Endometrial microvascular endothelial cells (primary cell): ENCODE data around the gene TCL1A. TPM values are rescaled to one million over a fixed set of nuclear protein-coding genes. Genes with fewer than 3 reads are reported as not detected.

Experiments used
- in situ Hi-C: cut with HindIII; loops from 2 replicates; pipeline ENCODE4 v1.10.0; 2017; ENCODE audit warnings: low sequenced_read_pairs, low pct_unique_long_range_greater_than_20kb; ENCODE audit errors: inconsistent ontology term
- total RNA-seq: library from RNA; depleted of rRNA; stranded (reverse); fragments of >200 nt; gene quantifications from one replicate; pipeline ENCODE4 v1.2.3, GENCODE V29; 2015; ENCODE audit errors: inconsistent ontology term

TCL1A gene
- total RNA-seq, 1 donor from 2014 or later, result not detected

DNA sequence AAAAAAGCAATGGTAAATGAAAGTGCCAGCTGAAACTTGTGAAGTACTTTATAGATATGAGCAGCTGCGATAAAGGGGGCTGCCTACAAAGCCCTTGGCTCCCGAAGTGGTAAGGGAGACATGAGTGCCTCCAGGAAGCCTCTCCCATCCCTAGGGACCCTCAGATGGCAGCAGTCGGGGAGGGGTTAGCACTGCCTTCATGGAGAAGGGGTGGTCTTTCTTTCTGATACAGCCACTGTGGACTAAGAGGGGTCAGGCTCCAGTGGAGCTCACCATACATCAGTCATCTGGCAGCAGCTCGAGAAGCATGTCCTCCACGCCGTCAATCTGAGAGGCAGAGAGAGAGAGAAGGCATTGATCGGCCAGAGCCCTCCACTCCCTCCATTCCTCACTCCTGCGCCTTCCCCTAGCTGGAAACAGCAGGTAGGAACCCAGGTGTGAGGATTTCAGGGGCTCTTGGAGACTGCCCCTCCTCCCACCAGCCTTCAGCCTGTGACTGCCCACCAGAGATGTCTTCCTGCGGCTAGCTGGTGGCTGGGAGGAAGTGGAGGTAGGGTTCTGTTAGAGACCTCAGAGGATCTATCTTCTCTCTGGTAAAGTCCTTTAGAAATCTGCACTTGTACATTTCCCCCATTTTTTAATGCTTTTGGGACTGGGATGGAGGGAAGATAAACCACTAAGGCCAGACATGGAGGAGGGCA, 2.3 kb downstream of the TCL1A start:
- in situ Hi-C loops, result no loop called here

DNA sequence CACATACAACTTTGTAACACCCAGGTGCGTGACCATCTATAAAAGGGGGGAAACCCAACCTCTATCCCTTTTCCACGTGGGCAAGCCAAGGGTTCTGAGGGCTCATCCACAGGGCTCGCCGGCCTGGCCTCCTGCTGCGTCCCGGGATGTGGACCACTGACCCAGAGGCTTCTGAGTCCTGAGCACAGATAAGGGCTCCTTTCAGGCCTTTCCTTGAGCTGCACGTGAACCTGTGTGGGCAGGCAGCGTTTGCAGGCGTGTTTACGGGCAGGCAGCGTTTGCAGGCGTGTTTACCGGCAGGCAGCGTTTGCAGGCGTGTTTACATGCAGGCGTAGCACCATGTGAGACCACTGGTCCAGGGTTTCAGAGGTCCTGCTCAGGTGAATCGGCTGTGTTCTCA, 3.8 kb downstream of the TCL1A start:
- in situ Hi-C loops, result no loop called here

DNA sequence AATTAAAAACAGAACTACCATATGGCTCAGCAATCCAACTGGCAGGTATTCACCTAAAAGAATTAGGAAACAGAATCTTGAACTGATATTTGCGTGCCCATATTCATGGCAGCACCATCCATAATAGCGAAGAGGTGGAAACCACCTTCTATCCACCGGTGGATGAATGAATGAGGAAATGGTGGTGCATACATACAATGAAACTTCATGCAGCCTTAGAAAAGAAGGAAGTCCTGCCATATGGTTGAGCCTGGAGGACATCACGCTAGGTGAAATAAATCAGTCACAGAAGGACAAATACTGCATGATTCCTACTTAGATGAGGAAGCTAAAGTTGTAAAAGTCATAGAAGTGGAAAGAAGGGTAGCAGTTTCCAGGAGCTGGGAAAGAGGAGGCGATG, 6.6 kb downstream of the TCL1A start:
- in situ Hi-C loops, result no loop called here

DNA sequence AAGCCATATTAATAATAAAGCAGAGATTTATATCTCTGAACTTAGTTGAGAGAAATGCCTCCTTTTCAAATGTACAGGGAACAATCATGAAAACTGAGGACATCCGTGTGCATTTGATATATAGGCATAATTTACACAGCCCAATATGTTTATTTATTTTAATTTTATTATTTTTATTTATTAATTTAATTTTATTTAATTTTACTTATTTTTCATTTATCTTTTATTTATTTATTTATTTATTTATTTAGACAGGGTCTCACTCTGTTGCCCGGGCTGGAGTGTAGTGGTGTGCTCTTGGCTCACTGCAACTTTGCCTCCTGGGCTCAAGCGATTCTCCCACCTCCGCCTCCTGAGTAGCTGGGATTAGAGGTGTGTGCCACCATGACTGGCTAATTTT, 8.4 kb downstream of the TCL1A start:
- in situ Hi-C loops, result no loop called here

DNA sequence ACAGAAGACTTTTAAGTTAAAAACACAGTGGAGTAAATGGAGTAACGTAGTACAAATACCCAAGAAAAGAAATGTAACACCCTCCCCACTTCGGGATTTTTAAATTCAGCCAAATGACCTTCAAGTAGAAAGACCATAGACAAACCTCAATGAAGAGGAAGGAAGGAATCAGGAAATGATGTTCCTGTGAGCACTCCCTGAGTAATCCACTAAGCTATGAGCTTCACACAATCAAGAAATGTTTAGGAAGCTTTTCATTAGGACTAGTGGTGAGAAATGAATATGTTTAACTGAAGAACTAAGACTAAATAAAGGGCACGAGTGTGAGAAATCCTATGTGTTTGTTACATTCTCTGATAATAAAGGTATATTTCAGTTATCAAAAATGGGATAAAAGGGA, 10.1 kb downstream of the TCL1A start:
- in situ Hi-C loops, result no loop called here

DNA sequence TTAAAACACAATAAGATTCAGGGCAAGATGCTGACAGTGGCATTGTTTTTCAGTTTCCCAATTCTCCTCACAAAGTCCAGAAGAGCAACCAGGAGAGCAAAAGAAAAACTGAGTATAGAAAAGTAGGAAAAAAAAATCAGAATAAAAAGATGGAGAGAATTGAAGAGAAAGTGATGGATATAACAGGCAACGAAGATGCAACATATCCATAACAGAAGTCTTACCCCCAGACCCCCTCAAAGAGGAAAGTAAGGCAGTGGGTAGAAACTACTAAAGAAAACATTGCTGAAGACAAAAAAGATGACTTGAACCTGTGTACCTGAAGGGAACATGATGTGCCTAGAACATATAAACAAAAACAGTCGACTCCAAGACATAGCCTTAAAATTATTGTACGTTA, 10.6 kb downstream of the TCL1A start:
- in situ Hi-C loops, result no loop called here

DNA sequence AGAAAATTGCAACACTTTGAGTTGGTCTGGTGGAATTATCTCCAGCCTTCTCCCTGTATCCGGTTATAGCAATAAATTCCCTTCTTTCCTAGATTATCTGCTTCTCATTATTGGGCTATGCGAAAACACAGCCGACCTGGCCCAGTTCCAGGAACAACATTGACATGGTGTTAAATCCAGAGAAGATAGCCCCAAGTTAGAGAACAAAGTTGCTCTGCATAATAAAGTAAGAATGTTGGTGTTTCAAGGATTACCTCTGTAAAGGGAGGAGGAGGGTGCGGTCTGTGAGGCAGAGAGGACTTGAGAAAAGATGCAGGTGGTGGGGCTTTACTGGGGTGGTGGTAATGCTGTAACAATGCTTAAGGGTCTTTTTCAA, 12.1 kb downstream of the TCL1A start:
- in situ Hi-C loops, result no loop called here

DNA sequence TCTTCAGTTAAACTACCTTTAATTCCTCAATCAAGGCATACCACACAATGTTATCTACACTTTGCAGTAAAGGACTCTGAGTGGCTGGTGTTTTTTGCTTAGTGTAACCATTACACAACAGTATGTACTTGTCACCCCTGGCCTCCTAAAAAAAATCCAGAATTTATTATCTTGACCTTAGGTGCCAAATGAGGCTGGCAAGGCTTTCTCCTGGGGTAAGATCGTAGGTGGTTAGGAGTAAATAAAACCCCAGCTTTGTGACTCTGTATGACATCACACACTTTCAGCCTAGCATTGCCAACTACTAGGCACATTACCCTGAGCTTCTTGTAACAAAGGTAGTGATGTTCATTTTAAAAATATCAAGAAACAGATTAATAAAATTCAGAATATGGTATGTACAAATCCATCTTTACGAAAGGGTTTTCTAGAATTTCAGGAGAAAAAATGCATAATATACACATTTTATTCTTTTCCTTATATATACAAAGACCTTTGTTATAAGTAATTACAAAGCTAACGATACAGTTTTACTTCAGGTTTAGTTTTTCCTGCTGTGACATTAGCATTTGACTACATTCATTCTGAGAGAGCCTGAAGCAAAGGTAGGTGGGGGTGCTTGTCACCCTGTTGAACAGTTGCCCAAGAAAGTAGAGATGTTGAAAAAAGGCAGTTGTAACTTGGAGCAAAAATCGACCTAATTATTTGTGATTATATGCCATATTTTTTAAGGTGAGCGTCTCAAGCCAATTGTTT, 13.5 kb downstream of the TCL1A start:
- in situ Hi-C loops, result no loop called here

DNA sequence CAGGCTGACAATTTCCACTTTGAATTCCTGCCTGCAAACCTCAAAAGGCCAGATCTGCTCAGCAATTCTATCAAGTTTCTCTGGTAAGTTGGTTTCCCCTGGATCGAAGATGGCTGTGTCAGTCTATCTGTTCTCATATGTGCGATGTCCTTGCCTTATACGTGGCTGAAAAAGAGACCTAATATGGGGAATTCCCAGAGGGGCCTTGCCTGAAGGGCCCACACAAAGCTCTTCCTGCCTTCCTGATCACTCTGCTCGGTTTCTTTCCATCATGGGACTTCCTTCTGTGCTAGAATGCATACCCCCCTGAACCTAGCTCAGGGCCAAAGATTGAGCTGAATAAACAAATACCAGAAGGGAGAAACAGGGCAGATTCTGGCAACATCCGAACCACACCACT, 14.5 kb downstream of the TCL1A start:
- in situ Hi-C loops, result no loop called here

DNA sequence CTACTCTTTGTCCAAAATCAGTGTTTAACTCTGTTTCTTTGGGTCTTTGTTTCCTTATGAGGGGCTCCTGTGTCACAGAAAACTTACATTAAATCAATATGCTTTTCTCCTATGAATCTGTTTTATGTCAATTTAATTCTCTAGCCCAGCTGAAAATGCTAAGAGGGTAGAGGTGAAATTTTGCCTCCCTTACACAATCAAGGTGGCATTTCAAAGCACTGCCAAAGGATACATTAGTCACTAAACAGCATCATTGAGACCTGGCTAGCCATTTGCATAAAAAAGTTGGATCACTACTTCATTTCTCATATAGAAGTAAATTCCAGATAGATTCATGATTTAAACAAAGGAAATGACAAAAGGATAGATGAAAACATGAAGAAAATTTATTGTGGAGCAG, 15.6 kb downstream of the TCL1A start:
- in situ Hi-C loops, result no loop called here

DNA sequence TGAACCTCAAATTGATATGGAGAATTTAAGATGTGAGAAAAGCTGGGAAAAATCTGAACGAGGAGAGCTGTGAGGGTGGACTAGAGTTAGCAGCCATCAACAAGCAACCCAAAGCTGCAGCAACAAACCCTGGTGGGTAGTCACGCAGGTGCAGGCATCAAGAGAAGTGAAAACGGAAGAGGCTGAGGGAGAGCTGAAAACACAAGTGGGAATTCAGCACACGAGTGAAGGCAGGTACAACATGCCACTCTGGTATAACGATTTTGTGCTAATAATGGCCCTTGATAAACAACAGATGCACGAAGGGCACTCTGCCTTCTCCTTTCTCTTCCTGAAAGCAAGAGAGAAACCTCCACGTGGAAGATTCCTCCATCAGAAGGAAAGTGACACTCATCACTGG, 16.2 kb downstream of the TCL1A start:
- in situ Hi-C loops, result no loop called here

DNA sequence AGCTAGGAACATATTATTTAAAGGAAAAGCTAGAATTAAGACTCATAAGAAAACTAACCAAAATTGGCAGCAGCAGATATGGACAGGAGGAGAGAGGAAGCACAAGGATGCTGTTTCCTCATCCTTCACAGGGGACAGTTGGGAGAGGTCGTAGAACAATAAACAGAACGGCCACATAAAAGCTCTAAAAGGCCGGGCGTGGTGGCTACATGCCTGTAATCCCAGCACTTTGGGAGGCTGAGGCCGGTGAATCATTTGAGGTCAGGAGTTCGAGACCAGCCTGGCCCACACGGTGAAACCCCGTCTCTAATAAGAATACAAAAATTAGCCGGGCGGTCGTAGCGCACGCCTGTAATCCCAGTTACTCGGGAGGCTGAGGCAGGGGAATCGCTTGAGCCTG, 17.2 kb downstream of the TCL1A start:
- in situ Hi-C loops, result no loop called here

DNA sequence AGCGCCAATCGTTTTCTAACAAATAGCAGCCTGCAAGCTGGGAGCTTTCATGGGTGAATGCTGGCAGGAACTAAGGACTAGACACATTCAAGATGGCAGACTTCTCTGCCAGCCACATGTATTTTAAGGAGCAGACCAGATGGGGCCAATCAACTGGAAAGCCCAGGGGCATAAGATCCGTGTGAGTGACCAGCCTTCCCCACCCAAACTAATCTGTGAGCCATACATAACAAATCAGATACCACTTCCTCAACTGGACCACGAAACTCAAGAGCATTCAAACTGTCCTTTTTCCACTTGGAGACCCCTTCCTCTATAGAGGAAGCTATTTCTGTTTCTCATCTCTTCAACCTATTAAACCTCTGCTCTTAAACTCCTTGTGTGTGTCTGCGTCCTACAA, 18.0 kb downstream of the TCL1A start:
- in situ Hi-C loops, result no loop called here

DNA sequence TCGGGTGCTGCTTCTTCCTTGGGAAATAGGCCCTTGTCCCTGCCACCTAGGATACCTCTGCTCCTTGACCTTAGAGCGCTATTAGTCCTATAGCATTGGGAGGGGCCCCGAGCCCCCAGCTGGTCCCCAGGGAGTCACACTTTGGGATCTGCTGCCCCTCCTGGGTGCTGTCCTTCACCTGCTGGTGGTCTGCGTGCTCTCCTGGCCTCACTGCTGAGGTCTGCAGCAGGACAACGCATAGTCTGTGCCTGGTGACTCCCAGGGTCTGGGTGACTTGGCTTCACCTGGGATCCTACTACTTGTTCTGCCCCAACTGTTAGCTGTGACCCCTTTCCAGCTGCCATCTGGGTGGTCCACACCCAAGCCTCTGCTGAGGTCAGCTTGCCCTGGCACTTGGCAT, 18.9 kb downstream of the TCL1A start:
- in situ Hi-C loops, result no loop called here

DNA sequence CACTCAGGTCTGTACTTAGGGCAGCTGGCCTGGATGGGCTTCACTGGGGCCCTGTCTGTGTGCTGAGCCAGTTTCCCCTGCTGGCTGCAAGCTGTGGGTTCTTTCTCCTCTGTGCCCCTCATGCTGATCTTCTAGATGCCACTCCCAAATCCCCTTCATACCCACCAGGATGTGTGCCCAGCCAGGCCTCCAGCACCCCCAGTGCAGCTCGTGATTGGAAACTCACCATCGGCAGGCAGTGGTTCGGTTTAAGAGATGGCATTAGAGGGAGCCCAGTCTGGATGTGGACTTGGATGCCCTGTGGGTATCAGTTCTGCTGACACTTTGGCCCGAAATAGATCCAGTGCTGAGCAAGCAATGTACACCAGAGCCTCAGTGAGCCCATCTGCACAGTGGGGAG, 21.8 kb downstream of the TCL1A start:
- in situ Hi-C loops, result no loop called here

DNA sequence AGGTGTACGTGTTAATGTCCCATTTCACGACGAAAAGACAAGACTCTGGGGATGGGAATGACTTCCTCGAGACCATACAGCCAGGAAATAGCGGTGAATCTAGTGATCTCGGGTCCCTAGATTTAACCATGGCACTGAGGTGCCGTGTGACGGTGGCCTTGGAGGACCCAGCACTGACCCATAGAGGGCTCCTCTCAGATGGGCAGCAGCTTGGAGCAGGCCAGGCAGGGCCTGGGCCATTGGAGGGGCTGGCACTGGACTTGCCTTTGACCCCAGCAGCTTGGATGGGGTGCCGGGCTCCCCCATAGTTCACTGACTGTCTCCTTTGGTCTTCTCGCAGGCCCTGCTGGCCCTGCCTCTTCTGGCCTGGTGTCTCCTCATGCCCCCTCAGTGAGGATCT, 22.3 kb downstream of the TCL1A start:
- in situ Hi-C loops, result no loop called here

DNA sequence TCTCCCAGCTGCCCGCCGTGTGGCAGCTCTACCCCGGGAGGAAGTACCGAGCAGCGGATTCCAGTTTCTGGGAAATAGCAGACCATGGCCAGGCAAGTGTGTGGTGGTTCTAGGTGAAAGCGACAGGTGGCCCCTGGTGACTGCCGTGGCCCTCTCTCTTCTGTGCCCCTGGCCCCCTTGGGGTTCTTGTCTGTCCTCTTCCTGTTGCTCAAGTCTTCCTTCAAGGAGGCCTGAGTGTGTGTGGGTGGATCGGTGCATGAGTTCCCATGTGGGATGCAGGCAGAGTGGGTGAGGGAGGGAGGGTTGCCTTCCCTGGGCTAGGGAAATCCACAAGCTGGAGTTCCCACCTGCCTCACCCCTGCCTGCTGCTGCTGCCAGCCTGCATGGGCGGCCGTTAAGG, 23.1 kb downstream of the TCL1A start:
- in situ Hi-C loops, result no loop called here

DNA sequence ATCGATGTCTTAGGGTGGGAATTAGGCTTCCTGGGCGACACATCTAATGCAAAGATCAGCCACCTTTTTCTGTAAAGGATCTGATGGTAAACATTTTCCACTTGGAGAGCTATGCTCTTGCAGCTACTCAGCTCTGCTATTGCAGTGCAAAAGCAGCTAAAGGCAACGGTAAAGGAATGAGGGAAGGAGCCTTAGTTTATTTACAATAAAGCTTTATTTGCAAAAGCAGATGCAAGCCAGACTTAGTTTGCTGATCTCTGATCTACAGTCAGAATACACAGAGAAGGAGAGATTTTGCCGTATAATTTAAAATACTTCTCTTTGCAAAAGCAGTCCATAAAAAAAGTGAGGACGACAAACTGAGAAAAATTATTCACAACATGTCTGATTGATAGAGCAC, 24.5 kb downstream of the TCL1A start:
- in situ Hi-C loops, result no loop called here

DNA sequence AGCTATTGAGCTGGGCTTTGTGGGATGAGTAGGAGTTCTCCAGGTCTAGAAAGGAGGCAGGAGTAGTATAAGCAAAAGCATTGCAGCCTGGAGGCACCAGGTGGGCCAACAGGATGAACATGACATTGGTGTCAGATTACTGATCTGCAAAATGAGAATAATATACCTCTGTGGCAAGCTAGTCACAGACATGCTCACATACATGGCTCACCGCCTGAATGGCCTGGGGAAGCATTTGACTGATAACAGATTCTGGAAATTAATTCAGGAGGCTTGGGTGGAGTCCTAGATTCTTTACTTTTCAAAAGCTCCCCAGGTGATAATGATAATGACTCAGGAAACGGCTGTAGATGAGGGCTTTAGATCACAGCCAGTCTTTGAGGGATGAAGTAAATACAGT, 27.0 kb downstream of the TCL1A start:
- in situ Hi-C loops, result no loop called here

DNA sequence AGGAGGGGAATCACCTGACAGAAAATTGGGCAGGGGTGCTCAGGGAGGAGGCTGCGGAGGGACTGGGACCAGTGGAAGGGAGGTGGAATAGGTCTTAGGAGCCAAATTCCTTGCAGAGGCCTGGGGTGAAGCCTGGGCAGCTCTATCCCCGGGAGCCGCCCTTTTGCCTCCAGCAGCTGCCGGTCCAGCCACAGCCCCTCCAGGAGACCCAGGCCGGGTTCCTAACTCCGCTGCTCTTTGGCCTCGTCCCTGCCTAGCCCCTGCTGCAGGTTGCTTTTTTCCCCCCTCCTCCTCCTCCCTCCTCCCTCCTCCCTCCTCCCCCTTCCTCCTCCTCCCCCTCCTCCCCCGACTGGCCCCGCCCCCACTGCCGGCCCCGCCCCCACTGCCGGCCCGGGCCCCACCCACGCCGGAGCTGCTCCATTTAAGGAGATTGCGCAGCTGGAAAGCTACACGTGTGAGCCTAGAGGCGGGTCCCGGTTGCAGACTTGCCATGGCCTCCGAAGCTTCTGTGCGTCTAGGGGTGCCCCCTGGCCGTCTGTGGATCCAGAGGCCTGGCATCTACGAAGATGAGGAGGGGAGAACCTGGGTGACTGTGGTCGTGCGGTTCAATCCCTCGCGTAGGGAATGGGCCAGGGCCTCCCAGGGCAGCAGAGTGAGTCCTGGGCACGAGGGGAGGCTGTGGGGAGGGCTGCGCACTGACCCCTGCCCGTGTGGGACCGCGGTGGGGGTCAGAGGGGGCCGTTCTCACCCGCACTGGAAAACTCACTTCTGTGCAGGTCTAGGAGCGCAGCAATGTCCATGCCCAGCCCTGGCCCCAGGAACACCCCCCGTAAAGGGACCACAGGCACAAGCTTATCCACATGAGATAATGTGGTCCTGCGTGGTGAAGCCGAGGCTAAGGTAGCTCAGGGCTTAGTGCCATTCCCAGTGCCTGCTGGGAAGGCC, 27.7 kb downstream of the TCL1A start, which contains the start of gene TCL1B:
TSS of gene TCL1B (plus strand) at position 449 of the 945 bp plus-strand sequence. CDS start at position 491, 42 bp downstream.
- in situ Hi-C loops, result no loop called here
